GM10847 (cell line): ENCODE measurements around the gene HES7.

Experiments
- POLR2A ChIP-seq: IDR thresholded peaks from 2 replicates; pipeline ENCODE4 v1.6.1; 2011; ENCODE audit not compliant: insufficient read length; ENCODE audit errors: extremely low read depth

HES7 gene

DNA sequence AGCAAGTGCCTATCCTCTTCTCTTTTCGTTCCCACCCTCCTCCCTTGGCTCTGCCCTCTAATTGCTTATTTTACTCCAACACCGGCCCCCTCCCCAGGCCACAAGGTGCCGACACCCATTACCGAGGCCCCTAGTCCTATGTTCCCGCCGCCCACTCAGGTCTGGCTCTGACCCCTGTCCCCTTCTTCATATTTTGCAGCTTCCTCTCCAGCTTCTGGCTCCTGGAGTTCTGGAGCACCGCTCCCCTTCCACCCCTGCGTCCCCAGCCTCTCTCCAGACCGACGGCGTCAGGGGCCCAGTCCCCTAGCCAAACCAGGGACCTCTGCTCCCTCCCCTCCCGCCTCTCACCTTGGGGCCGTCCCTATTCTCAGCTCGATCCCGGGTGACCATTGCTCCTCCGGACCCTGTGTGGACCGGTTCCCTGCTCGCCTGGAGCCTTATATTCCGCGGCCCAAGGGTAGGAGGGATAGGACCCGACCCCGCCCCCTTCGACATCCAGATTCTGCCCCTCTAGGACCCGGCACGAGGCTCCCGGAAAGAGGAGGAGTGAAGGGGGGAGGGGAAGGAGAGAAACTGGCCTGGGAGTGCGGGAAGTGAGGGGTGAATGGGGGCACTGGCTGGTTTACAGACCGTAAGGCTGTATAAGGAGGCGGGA is at the start of gene HES7:
Gene HES7, minus strand, starts transcription at position 412 of the 655 bp plus-strand sequence. Its CDS starts 22 bp downstream, at position 390.
- TF ChIP-seq POLR2A = no peak

DNA sequence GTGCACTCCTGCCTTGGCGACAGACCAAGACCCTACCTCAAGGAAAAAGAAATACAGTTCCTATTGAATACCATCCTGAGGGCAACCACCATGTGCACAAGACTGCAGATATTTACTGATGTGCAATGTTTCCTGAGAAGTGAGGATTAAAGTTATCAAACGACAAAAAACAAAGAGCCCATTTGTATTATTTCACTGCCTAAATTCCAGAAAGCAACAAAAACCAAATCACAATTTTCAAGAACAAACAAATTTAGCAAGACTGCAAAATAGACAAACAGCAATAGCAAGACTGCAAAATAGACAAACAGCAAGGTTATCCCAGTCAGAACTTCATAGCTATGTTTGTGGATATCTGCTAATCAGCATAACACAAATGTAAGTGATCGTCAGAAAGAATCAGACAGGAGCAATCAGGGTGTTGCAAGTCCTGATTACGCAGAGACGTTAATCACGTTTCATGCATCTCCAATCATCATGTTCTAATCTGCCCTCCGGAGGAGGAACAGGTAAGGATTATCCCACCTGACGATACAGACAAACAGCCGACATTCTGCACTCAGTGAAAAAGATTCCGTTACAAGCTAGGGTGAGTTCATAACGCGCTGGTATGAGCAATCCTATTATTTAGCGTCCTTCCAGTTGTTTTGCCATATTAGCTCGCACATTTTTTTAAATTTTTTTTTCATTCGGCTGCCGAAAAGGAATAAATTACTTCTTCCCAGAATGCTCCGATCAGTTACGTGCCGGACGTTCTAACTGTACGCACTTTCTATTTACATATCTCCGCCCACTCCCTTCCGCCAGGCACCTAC is 49.4 kb upstream of the HES7 start:
- peak; percentile 99 for TF ChIP-seq POLR2A

DNA sequence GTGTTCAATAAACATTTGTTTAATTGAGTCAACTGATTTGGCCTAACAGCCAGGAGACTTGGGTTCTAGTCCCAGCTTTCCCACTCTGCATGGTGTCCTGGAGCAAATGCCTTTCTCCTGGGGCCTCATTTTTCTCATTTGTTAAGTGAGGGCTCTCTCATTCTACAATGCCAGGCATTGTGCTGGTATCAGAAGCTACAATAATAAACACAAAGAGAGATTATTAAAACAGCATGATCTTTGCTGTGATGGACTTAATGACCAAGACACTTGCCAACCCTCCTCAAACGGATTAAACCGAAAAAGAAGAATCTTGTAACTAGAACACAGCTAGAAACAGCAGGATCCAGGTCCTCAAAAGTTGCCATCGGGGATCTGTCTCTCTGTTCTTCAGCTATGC is 43.6 kb upstream of the HES7 start:
- TF ChIP-seq POLR2A = no peak

DNA sequence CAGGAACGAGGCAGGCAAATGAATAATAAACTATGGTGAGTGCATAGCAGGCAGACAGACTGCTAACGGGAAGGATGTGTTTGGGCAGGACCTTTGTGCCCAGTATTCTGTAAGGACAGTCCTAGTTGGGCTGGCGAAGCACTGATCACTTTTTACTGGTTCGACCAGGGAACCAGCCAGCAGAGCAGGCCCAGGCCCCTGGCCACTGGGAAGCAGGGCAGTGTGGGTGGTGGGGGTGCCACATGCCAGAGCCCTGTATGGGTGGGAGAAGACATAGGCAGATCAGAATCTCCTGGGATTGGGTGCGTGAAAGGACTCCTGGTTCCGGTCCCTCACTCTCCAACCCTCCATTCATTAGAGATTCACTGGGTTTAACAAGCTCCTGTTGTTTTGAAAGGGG is 42.8 kb upstream of the HES7 start:
- TF ChIP-seq POLR2A = no peak

DNA sequence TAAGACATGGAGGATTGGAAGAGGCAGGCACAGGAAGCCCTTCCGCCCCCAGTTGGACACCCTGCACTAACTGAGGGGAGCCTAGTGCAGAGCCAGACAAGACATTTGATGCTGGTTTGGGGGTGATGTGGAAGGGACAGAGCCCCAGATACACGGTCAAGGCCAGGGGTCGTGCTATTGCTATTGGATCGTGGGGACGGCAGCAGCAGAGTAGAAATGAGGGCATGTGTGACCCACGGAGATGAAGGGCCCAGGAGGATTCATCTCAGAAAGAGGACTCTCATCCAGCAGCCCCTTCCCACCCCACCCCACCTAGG is 40.9 kb upstream of the HES7 start:
- no peak for TF ChIP-seq POLR2A

DNA sequence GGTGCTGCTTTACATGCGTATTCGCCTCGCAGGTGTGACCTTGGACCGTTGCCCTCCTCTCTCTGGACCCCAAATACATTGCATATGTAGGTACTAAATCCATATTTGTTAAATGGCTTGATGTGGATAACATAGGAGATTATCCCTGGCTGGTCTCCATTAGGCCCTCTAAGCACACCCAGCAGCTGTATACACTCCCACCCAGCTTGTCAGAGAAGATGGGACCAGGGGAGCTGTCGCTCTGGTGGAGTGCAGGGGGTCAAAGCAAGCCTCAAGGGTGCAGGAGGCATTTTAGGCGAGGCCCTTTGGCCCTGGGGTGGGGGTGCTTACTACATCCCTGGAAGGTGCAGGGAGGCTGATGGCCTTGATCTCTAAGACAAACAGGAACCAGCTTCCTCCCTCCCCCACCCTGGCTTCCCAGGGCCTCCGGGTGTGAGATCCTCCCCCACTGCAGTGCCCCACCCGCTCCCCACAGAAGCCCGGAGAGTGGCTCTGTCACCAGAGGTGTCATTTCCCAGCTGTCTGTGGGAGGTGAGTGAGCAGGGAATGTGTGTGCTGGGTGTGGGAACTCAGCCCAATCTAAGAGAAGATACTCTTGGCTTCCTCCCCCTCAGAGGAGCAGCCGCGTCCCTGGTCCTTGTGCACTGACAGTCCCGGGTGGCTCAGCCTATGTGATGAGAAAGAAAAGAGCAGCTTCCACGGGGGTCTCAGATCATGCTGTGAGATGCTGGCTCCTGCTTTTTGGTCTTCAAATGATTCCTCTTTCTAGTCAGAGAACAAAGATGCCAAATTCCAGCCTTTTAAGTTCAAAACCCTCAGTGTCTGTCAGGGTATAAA is 40.3 kb upstream of the HES7 start:
- TF ChIP-seq POLR2A = no peak

DNA sequence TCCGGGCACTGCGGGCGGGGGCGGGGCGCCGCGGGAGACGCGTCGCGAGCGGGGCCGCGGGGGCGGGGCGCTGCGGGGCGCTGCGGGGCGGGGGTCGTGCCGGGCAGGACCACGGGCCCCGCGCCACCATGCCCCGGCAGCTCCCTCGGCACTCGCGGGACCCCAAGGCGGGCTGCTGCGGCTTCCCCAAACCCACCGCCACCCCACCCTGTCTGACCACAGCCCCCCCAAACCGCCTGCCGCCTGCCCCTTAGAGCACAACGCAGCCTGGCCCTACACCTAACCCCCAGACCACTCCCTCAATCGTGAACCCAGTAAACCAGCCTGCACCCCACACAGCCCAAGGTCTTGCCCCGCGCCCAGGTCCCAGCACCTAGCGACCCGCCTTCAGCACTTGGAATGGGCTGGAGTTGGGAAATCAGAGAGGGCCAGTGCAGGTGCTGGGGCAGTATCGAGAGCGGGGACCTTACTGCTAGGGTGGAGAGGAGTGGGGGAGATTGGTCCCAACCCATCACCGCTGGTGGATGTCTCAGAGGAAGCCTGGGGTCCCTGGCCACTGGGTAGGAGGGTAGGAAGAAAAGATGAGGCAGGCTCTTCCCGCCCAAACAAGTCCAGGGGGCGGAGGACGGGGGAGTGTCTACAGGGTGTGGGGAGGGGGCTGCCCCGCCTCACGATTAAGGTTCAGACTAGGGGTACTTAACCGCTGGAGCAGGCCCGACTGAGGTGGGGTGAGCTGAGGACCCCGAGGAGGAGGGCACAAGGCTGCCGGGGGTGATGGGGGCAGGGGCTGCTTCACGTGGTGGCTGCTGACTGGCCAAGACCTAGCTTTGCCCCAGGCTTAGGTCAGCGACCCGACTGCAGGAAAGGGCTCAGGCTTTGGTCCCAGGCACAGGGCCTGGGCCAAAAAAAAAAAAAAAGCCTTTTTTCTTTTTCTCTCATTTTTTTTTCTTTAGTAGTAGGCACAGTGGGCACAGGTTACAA is 39.4 kb upstream of the HES7 start:
- TF ChIP-seq POLR2A = peak; percentile 14

DNA sequence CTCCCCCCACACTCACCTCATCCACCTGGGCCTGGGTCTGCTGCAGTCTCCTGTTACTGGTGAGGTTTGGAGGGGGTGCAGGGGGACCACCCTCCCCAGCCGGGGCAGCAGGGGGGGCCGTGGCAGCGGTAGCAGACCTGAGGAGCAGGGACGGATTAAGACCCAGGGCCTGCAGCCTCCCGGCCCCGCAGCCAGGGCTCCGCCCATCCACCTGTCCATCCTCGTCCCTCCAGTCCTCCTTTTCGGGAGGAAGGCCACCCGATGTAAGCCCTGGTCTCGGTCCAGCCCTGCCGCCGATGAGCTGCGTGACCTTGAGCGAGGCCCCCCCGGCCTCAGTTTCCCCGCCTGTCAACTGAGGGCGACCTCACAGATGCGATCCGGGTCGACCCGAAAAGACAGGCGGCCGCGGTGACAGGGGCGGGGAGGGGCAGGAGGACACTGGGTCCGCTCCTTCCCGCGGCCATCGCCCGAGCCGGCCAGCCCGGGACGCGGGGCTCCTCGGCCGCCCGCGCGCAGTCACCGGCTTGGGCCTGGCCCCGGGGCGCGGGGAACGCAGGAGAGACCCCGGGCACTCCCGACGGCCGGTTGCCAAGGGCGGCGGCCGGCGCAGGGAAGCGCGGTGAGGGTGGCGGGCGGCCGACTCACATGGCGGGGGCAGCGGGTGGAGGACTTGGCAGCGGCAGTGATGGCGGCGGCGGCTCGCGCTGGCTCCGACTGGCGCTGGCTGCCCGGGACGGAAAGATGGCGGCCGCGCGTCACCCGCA is 38.5 kb upstream of the HES7 start, which contains the start of gene VAMP2:
Gene VAMP2, minus strand, starts transcription at position 716 of the 764 bp plus-strand sequence. Its CDS starts 69 bp downstream, at position 647.
- peak; percentile 71 for TF ChIP-seq POLR2A

DNA sequence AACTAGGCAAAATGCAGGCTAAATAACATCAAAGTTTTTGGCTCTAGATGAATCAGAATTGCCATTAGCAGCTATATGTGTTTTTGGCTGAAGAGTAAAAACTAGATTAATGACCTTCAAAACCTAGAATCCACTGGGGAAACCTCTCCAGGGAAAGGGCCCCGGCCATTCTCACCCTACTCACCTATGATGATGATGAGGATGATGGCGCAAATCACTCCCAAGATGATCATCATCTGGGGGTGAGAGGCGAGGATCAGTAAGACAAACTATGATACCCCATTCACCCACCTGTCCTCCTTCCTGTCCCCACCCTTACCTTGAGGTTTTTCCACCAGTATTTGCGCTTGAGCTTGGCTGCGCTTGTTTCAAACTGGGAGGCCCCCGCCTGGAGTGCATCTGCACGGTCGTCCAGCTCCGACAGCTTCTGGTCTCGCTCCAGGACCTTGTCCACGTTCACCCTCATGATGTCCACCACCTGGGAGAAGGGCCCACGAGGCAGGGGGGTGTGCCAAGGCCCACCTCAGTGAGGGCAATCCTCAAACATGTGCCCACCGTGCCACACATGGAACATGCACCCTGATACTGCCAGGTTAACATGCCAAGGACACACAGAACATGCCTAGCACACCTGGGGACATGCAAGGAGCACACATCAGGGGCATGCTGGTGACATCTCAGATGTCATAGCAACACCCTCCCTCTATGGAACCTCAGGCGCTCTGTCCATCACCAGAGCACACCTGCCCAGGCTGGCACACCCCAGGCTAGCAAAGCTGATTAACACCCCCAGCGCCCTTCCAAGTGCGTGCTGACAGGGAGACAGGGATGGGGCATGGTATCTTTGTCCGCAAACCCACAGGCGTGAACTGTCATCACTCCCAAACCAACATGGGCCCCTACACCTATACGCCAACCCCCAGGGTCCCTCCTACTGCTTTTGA is 37.7 kb upstream of the HES7 start:
- TF ChIP-seq POLR2A = no peak

DNA sequence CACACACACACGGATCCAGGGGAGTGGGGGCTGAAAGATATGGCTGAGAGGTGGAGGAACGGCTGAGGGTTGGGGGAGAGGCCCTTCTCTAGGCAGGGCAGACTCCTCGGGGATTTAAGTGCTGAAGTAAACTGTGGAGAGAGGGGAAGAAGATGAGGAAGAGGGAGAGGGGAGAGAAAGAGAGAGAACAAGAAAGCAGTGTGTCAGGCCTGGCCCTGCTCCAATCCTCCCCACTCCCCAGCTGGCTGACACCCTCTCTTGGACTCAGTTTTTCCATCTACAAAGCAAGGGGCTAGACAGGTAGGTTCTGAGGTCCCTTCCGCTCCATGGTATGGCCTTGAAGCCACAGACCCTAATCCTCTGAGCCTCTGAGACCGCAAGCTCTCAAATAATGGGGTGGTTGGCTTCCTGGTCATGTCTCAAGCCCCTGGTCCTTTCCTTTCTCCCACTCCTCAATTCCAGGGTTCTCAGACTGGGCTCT is 36.9 kb upstream of the HES7 start:
- no peak for TF ChIP-seq POLR2A

DNA sequence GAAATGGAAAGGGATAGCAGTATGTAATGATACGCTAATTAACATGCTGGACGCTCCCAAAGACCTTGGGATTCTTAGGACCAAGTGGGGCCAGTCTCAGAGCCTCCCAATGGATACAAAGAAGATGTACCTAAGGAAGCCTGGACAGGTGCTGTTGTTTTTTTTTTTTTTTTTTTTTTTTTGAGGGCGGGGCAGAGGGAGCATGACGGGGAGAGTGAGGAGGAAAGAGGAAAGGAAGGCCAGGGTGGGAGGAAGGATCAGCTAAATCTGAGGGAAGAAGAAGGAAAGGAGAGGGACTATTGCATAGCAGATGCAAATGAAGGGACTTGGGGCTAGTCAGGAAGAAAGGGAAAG is 36.3 kb upstream of the HES7 start:
- no peak for TF ChIP-seq POLR2A

DNA sequence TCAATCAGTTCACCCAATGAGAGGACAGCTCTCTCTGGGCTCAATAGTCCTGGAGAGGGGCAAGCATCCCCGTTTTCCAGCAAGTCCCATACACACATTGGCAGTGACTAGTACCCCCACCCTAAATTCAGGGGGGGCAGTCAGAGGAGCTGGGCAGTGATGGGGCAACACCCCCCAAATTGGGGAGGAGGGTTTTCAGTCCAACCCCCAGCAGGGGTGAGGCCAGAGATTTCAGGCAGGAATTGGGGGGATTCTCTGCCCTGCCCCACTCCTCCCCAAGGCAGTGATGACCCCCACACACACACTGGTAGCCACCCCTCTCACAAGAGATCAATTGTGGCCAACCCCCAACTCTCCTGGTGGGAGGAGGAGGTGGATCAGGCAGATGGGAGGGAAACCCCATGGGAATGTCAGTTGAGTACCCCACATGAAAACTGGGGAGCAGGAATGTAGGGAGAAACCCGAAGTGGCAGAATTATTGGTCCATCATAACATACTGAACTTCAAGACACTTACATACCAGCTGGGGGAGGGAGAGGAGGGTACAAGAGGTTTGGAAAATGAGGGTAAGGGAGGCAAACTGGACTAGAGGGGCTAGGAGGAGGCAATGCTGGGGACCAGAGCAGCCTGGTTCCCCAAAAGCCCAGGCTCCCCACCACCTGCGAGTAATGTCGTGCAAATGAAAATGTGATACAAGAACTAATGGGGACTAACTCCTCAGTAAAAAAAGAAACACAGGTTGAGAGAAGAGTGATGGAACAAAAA is 35.7 kb upstream of the HES7 start:
- no peak for TF ChIP-seq POLR2A

DNA sequence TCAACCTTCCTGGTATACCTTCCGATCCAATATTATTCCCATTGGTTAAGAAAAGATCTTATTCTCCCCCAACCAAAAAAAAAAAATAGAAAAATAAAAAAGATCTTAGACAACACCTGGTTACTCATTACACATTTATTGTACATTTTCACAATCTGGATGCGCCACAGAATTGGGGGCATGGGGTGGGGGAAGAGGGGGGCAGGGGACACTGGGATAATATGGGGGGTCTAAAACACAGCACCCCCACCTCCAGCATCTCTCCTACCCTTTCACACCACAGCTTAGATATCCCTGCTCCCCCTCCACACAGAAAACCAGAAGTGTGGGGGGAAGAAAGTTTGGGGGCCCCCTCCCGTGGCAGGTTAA is 35.1 kb upstream of the HES7 start:
- TF ChIP-seq POLR2A = no peak
